NT2/D1 (cell line): Measurements from ENCODE around the gene HMG20B.

Experiments used
- YY1 ChIP-seq: IDR thresholded peaks from 2 replicates; pipeline ENCODE4 v1.6.1; 2011; ENCODE audit not compliant: insufficient read length, insufficient read depth
- ZNF274 ChIP-seq: IDR thresholded peaks from 2 replicates; pipeline ENCODE4 v1.6.1; 2011; ENCODE audit warnings: mild to moderate bottlenecking, low read depth, low read length

- no peak for TF ChIP-seq ZNF274
- no peak for TF ChIP-seq YY1
These were observed 3.4 kb downstream of the HMG20B start for GRCh38 chr19:3575949-3576673.
